Measurements from ENCODE around the gene HIKESHI.

HIKESHI gene

GRCh38 chr11:86380295-86381059 is 78.4 kb downstream of the HIKESHI start:
- no peak for DNase-seq

DNA sequence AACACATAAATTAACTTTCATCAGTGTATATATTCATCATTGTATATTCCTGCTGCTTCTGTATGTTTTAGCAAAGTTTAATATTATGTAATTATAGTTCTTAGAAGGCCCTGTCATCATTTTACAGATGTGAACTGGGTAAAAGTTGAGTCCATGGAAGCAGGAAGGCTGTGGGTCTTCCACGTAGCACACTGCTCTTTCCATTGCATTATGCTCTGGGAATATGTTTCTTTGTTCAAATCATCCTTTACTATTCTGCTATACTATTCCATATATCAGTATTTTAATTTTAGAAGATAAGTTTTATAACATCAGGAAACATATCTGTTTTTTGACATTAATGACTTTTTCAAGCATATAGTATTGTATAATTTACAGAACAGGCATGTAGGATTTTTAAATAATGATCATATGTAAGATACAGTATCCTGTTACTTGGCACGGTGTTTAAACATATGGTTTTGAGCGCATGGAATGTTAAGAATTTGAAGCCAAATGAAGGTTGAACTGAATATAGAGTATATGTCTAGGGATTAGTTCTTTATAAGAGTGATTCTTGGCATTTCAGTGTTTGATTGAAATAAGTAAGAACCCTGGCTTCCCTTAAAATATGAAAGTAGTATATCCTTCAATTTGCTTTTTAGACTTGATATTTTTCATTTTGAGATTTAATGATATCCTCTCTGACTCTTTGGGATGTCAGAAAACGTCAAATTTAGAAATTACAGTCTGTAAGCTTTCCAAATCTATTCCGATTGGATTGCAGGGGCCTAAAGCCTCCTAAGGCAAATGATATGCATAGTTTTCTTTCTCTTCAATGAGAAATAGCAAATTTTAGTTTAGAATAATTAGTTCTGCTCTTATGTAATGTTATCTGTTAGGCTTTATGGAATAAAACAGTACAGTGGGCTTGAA is 81.3 kb downstream of the HIKESHI start:
- DNase-seq: no peak

DNA sequence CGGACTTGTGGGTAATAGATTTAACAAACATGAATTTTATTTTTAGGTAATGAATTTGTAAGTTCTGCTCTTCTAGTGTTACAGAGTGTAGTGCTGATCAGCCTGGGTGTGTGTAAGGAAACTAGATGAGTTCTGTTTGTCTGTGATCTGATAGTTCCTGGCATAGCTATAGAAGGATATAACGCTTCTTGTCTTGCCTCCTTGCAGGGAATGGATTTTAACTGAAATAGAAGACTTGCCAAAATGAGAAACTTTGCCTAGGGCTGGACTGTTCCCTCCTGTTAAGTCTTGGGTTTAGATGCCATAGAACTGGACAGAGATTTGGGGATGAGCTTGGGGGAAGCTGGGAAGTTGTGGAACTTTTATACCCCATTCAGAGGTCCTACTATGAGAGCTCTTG is 84.2 kb downstream of the HIKESHI start:
- DNase-seq: no peak

GRCh38 chr11:86386746-86387145 is 84.7 kb downstream of the HIKESHI start:
- DNase-seq: no peak

GRCh38 chr11:86388198-86388597 is 86.2 kb downstream of the HIKESHI start:
- no peak for DNase-seq

GRCh38 chr11:86390487-86390886 is 88.4 kb downstream of the HIKESHI start:
- no peak for DNase-seq

DNA sequence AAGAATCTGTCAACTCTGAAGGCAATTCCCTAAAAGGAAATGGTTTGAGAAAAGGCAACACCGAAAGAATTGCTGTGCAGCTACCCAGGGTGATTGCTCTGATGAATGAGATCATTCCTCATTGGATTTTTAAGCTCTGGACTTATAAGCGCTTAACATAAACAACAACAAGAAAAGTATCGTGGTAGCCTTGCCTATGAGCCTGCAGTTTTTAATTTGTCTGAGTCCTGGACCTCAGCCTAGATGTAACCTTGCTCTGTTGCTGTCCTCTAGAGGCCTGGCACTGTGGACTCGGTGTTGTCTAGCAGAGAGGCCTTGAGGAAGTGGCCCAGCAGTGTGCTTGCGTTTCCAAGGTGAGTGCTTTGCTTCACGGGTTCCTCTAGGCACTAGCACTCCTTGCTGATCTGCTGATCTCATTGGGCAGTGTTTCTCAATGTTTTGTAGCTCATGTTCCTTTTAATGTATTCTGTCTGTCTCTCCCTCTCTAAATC is 93.1 kb downstream of the HIKESHI start:
- no peak for DNase-seq
